Right lobe of liver (tissue), 6 donors: ENCODE measurements around the gene TMIGD1. TPM values are rescaled to one million over a fixed set of nuclear protein-coding genes. Genes with fewer than 3 reads are reported as not detected.
A peak's percentile ranks its signal among the peaks of the same experiment; 100 is the strongest.

Source experiments
- ATAC-seq, 4 donors: fragments of 200-7000 bp; cut with Tn5 transposase; one replicate each; pipeline ENCODE4 v1.9.1; 2020; ENCODE audit warnings: mild to moderate bottlenecking in 4 of 4, moderate library complexity in 4 of 4
- DNase-seq, 3 donors: peaks; one replicate each; pipeline ENCODE4 v3.0.0-alpha.2; 2020
- H3K27ac ChIP-seq, 3 donors: fragments of 200-600 bp; one replicate each; pipeline ENCODE4 v1.8.0; 2022
- H3K27me3 ChIP-seq, 2 donors: fragments of 200-600 bp; one replicate each; pipeline ENCODE4 v1.8.0; 2022
- H3K36me3 ChIP-seq, 4 donors: fragments of 200-600 bp; sonication (generic) in 1 of 4; one replicate each; pipeline versions ENCODE4 v1.5.1 to v1.8.0; 2017 to 2022; ENCODE audit warnings: control low read depth in 1 of 4
- H3K4me1 ChIP-seq, 4 donors: fragments of 200-600 bp; sonication (generic) in 1 of 4; one replicate each; pipeline versions ENCODE4 v1.5.1 to v1.8.0; 2017 to 2022; ENCODE audit warnings: control low read depth in 1 of 4
- H3K4me3 ChIP-seq, 3 donors: fragments of 200-600 bp; one replicate each; pipeline ENCODE4 v1.8.0; 2022
- H3K9me3 ChIP-seq, 4 donors: fragments of 200-600 bp; sonication (generic) in 1 of 4; one replicate each; pipeline versions ENCODE4 v1.5.1 to v1.8.0; 2017 to 2022; ENCODE audit warnings: control low read depth in 1 of 4
- POLR2A ChIP-seq: fragments of 450-650 bp; IDR thresholded peaks from one replicate; pipeline ENCODE4 v1.6.1; 2017; ENCODE audit warnings: antibody characterized with exemption, mild to moderate bottlenecking
- WGBS: methylation state at CpG from one replicate; pipeline ENCODE4 v1.1.6; 2018; ENCODE audit warnings: low coverage, low lambda C conversion rate; ENCODE audit not compliant: insufficient coverage; ENCODE audit errors: missing lambda C conversion rate; 5-methylcytosine and 5-hydroxymethylcytosine counted together
- intact Hi-C, 2 donors: fragments of 100-400 bp; cut with DNase I; formaldehyde crosslinking; loops; one replicate each; pipeline versions ENCODE4 v1.11.2 to v1.14.1; 2022
- total RNA-seq, 6 experiments: library from RNA; depleted of rRNA in 2 of 6; stranded (reverse); fragments of >200 nt in 2 of 6; fragmentation: NEBNext Ultra II Directional in 3 of 6; extraction: Animal tissue kit (Norgen Biotek cat#: 25700) in 3 of 6; gene quantifications; one replicate each; pipeline versions ENCODE4 v1.1.0 to v1.2.4, GENCODE V29; 2016 to 2023
- TF ChIP-seq, protein P1 (sequence below), 4 donors: fragments of 200-600 bp in 3 of 4; fragments of 450-650 bp in 1 of 4; IDR thresholded peaks; one replicate each; pipeline versions ENCODE4 v1.5.1 to v1.8.0; 2016 to 2022; ENCODE audit warnings: antibody characterized with exemption in 4 of 4, mild to moderate bottlenecking in 2 of 4
- donor health status: DM: no; HTN: yes; CAD: no.
- donor health status: DM: no; HTN: no; CAD: no.
- donor health status: DM: no; HTN: no; CAD: no.
- donor health status: DM: no; HTN: yes; CAD: no.
- donor health status: DM: no; HTN: yes; CAD: no.

Gene TMIGD1
- total RNA-seq, 6 experiments from 2014 or later: not detected

DNA sequence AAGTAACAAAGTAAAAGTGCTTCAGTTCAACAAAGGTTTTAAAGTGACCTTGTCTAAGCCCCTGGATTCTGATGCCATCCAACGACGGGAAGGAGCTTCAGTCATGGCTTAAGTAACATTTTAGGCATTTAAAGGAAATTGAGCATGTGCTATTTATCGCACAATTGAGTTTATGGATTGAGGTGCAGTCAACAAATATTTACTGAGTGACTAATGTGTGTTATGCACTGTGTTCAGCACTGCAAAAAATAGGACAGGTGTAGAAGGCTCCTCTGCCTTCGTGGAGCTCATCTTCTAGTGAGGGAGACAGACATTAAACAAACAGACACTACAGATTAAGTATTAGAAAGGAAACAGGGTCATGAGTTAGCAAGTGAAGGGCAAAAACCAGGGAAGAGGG, 12.5 kb downstream of the TMIGD1 start:
- H3K4me3 ChIP-seq: no peak overlapping the region
- no peaks in the 10 kb centered on the region for H3K27me3 ChIP-seq
- TF ChIP-seq, protein P1, sequence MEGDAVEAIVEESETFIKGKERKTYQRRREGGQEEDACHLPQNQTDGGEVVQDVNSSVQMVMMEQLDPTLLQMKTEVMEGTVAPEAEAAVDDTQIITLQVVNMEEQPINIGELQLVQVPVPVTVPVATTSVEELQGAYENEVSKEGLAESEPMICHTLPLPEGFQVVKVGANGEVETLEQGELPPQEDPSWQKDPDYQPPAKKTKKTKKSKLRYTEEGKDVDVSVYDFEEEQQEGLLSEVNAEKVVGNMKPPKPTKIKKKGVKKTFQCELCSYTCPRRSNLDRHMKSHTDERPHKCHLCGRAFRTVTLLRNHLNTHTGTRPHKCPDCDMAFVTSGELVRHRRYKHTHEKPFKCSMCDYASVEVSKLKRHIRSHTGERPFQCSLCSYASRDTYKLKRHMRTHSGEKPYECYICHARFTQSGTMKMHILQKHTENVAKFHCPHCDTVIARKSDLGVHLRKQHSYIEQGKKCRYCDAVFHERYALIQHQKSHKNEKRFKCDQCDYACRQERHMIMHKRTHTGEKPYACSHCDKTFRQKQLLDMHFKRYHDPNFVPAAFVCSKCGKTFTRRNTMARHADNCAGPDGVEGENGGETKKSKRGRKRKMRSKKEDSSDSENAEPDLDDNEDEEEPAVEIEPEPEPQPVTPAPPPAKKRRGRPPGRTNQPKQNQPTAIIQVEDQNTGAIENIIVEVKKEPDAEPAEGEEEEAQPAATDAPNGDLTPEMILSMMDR (IDR thresholded peaks at IDR 0.05): no peak
- TF ChIP-seq POLR2A: no peak
- H3K27ac ChIP-seq: no peak overlapping the region
- peak in 1 of 4 donors; percentile 45 for ATAC-seq
- H3K9me3 ChIP-seq: no peaks in the 10 kb centered on the region
- no peaks in the 10 kb centered on the region for H3K36me3 ChIP-seq
- DNase-seq: no peak
- H3K4me1 ChIP-seq: no peaks in the 10 kb centered on the region
- intact Hi-C loops: no loop called here
- WGBS: 42% methylated on average over 4 of the region's 4 CpGs

DNA sequence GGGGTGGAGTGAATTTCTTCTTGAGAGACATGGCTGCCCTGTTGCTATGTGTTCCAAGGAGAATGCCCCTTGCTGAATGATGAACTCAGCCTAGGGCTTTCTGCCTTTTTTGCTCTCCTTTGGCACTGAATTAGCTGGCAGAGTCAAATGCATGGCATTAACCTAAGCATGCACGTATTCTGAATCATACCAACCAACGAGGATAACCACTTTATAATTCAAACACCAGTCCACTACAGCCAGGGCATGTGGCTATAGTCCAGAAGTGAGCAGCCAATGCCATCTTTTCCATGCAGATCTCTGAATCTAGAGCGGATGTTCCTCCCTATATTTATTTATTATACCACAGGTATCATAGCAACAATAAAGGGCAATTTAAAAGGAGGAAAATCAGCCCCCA, 15.7 kb downstream of the TMIGD1 start:
- H3K27me3 ChIP-seq: no peaks in the 10 kb centered on the region
- ATAC-seq (no peak), DNase-seq (no peak)
- no peak for TF ChIP-seq POLR2A
- no peaks in the 10 kb centered on the region for H3K4me1 ChIP-seq
- no peaks in the 10 kb centered on the region for H3K36me3 ChIP-seq
- 65% methylated on average over 3 of the region's 3 CpGs for WGBS
- H3K4me3 ChIP-seq: no peak overlapping the region
- intact Hi-C loops: no loop called here
- H3K9me3 ChIP-seq: no peaks in the 10 kb centered on the region
- no peak overlapping the region for H3K27ac ChIP-seq

DNA sequence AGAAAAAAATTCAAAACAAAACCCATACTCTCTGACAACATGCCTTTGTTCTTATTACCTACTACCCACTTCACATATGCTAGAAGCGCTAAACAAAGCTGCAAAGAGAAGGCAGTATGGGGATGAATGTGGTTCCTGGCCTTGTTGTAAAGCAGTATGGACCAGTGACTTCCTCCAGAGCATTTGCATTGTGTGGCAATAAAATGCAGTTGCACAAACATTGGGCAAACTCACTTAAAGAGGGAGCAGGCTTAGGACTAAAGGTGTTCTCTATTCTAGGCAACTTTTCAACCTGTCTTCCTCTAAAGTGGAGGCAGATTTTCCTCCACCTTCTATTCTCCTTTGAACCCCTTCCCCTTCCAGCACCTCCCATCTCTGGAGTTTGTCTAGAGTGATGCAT, 17.1 kb downstream of the TMIGD1 start:
- 100% methylated on average over 1 of the region's 1 CpG for WGBS
- no peak for TF ChIP-seq POLR2A
- TF ChIP-seq, protein P1 (IDR thresholded peaks at IDR 0.05): no peak
- H3K27me3 ChIP-seq: peaks cover 0 to 3% of the 10 kb centered on the region in 2 donors
- H3K36me3 ChIP-seq: no peaks in the 10 kb centered on the region
- H3K4me1 ChIP-seq: no peaks in the 10 kb centered on the region
- H3K27ac ChIP-seq: no peak overlapping the region
- no peaks in the 10 kb centered on the region for H3K9me3 ChIP-seq
- intact Hi-C loops: no loop called here
- ATAC-seq: no peak
- no peak for DNase-seq
- H3K4me3 ChIP-seq: no peak overlapping the region

DNA sequence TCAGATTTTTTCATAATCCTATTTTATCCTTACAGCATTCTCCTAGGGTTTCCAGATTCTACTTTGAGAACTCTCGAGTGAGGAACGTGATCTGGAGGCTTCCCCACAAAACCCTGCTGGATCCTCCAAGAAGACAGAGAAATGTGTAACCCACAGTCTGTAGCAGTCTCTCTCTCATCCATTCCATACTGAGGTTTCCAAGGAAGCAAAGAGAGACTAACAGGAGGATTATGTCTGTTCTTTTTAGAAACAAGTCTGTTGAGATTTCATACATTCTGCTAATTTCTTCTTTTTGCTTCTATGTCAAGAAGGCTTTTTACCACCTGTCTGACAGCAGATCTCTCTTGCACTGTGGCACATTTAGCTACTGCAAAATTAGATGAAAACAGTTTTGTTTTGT, 18.8 kb downstream of the TMIGD1 start:
- no peak for TF ChIP-seq POLR2A
- TF ChIP-seq, protein P1 (IDR thresholded peaks at IDR 0.05): no peak
- Histone ChIP-seq H3K36me3 (no peaks in the 10 kb centered on the region), H3K4me3 (no peak overlapping the region), H3K27ac (no peak overlapping the region), H3K4me1 (no peaks in the 10 kb centered on the region), H3K27me3 (peaks cover 0 to 8% of the 10 kb centered on the region in 2 donors), H3K9me3 (no peaks in the 10 kb centered on the region)
- ATAC-seq: no peak
- no peak for DNase-seq
- 69% methylated on average over 2 of the region's 2 CpGs for WGBS
- intact Hi-C loops: no loop called here

DNA sequence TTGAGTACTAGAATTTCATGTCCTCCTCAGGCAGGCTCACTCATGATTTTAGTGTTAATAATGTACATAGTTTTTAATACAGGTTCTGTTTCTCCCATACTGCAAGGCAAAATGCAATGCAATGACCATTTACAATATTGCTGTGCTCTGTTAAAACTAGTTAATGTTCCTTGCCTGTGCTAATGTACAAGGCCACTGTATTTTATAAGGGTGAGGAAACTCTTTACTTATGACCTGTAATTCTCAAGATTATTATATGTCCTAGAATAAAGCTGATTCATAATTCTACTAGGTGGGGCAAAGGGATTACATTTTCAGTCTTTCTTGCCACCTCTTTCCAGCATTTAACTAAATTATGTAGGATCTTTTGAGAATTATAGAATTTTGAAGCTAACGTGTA, 19.4 kb downstream of the TMIGD1 start:
- Histone ChIP-seq H3K36me3 (no peaks in the 10 kb centered on the region), H3K9me3 (no peaks in the 10 kb centered on the region), H3K27ac (no peak overlapping the region), H3K27me3 (peaks cover 0 to 8% of the 10 kb centered on the region in 2 donors), H3K4me1 (no peaks in the 10 kb centered on the region), H3K4me3 (no peak overlapping the region)
- TF ChIP-seq POLR2A: no peak
- TF ChIP-seq, protein P1 (IDR thresholded peaks at IDR 0.05): no peak
- WGBS: 67% methylated on average over 1 of the region's 1 CpG
- intact Hi-C loops: no loop called here
- no peak for ATAC-seq
- DNase-seq: no peak
